Measurements from ENCODE around the gene CASP10. TPM values are rescaled to one million over a fixed set of nuclear protein-coding genes. Genes with fewer than 3 reads are reported as not detected.

The CASP10 gene
- total and polyA plus RNA-seq, 9 of the 15 experiments (the other 6 are each of a cell fraction or from before 2014, with no cell fraction given) = 7.1 to 20.4 (median 10.8) TPM

DNA sequence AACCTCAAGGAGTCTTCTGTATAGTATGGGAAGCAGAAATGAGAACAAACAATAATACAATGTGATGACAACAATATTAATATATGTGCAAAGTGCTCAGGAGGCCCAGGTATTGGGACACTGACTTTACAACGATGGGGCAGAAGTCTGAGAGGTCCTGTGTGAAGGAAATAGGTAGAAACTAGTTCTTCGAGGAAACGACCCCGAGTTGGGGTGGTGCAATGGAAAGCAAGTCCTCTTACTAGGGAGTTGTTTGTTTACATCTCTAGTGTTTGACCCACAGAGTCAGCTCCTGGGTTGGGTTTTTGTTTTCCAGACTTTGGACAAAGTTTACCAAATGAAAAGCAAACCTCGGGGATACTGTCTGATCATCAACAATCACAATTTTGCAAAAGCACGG is 93.6 kb downstream of the CASP10 start:
- no peak for TF ChIP-seq HCFC1 (IDR thresholded peaks at IDR 0.05; ENCODE audit: low read depth, low read length)
- no peak for TF ChIP-seq ZNF165 (CRISPR knock-in tag; IDR thresholded peaks at IDR 0.05; ENCODE audit: borderline replicate concordance)
- no peak for TF ChIP-seq GTF2E2 (tag; IDR thresholded peaks at IDR 0.05)
- no peak for TF ChIP-seq ZFP30 (CRISPR knock-in tag; IDR thresholded peaks at IDR 0.05; ENCODE audit: borderline replicate concordance)
- TF ChIP-seq ZNF316 (IDR thresholded peaks at IDR 0.05) = no peak
- TF ChIP-seq ZNF384 (IDR thresholded peaks at IDR 0.05; ENCODE audit: low read depth, low read length) = no peak
- TF ChIP-seq TEAD2 (tag; IDR thresholded peaks at IDR 0.05) = no peak
- TF ChIP-seq ZNF174 (CRISPR knock-in tag; IDR thresholded peaks at IDR 0.05) = no peak
- TF ChIP-seq GABPA (tag; conservative IDR thresholded peaks at IDR 0.05; ENCODE audit: low read depth) = no peak
- no peak for TF ChIP-seq FOXJ3 (CRISPR knock-in tag; IDR thresholded peaks at IDR 0.05)
- TF ChIP-seq, protein P1, sequence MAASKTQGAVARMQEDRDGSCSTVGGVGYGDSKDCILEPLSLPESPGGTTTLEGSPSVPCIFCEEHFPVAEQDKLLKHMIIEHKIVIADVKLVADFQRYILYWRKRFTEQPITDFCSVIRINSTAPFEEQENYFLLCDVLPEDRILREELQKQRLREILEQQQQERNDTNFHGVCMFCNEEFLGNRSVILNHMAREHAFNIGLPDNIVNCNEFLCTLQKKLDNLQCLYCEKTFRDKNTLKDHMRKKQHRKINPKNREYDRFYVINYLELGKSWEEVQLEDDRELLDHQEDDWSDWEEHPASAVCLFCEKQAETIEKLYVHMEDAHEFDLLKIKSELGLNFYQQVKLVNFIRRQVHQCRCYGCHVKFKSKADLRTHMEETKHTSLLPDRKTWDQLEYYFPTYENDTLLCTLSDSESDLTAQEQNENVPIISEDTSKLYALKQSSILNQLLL (CRISPR knock-in tag; IDR thresholded peaks at IDR 0.05; ENCODE audit: borderline replicate concordance) = no peak
- no peak for TF ChIP-seq KLF10 (CRISPR knock-in tag; IDR thresholded peaks at IDR 0.05)
- ATAC-seq (no peak), DNase-seq (ENCODE audit: extremely low read depth in 1 of 4, low spot score in 3 of 4) (no peak), FAIRE-seq (no peak)
- peaks cover 67% of the 10 kb centered on the region; the same call in 2 of the 3 replicates for H3K36me3 ChIP-seq (ENCODE audit: control insufficient read depth, insufficient read depth, low read length)
- no peak overlapping the region for H3K4me3 ChIP-seq
- in situ Hi-C loops (cut with MboI) (no loop called here), intact Hi-C loops (cut with micrococcal nuclease) (no loop called here)
- BruUV-seq (replicated peaks) = no TSS peak
- no peaks in the 10 kb centered on the region for H4K20me1 ChIP-seq (replicated peaks; ENCODE audit: control insufficient read depth, insufficient read depth, low read length)
- no peaks in the 10 kb centered on the region for H3K9me1 ChIP-seq (ENCODE audit: control insufficient read depth, insufficient read depth, low read length)
- WGBS (ENCODE audit: insufficient coverage, low coverage, missing lambda C conversion rate) = 86% methylated on average over 5 of the region's 6 CpGs
- H3K4me2 ChIP-seq (ENCODE audit: insufficient read depth, low read length) = no peak overlapping the region
- no peak overlapping the region for H2AFZ ChIP-seq (ENCODE audit: low read depth, low read length)
- no peaks in the 10 kb centered on the region for H3K27me3 ChIP-seq (ENCODE audit: control insufficient read depth in 2 of 2, insufficient read depth in 2 of 2, low read length in 2 of 2)
- no peaks in the 10 kb centered on the region; a peak in 1 of 5 replicates for H3K4me1 ChIP-seq (replicated peaks in 1 of 2; ENCODE audit: control insufficient read depth in 2 of 2, insufficient read depth in 2 of 2, low read length in 2 of 2)
- no peaks in the 10 kb centered on the region for H3K9me3 ChIP-seq (replicated peaks; ENCODE audit: control insufficient read depth, insufficient read depth, low read depth, low read length)
- H3K79me2 ChIP-seq (ENCODE audit: control insufficient read depth, insufficient read depth, low read length) = no peaks in the 10 kb centered on the region
- no peak overlapping the region for H3K9ac ChIP-seq (ENCODE audit: insufficient read depth in 1 of 2, low read depth in 2 of 2, low read length in 2 of 2)
- ChIA-PET POLR2A (interaction anchor here (0.6 kb wide), 1 partner anchor 21 kb away, joined by 3 read pairs; no protein-coding TSS in a partner anchor), CTCF (ENCODE audit: low intra/inter-chr PET ratio) (no interaction called here)
- H3K27ac ChIP-seq (ENCODE audit: extremely low read depth, low read depth, low read length) = no peak overlapping the region

Small RNA genes lying within 50 kb of the gene (small RNA-seq; reads per million reads assigned to genes)
- gene AC007283.2 (not detected), gene MTND4LP13 (not detected), gene RNU7-45P (not detected)

Other genes with a start within 250 kb of the CASP10 start
- 15.4 and 16.6 TPM in 2 replicates for gene ORC2, start 219.5 kb upstream of the CASP10 start, total RNA-seq (2014; rRNA removed)
- gene ORC2, start 219.5 kb upstream of the CASP10 start, total RNA-seq (2014; rRNA removed; fragmentation: Illumina TruSeq; extraction: Trizol) = 36.2 and 41.0 TPM in 2 replicates
- 28.1 and 30.9 TPM in 2 replicates for gene ORC2, start 219.5 kb upstream of the CASP10 start, total RNA-seq (2015; rRNA removed; fragmentation: Illumina TruSeq; extraction: Trizol)
- 41.1 and 42.3 TPM in 2 replicates for gene ORC2, start 219.5 kb upstream of the CASP10 start, total RNA-seq (2021)
- gene ORC2, start 219.5 kb upstream of the CASP10 start, polyA plus RNA-seq (2011; rRNA removed) = 14.9 and 19.0 TPM in 2 replicates
- gene ORC2, start 219.5 kb upstream of the CASP10 start, polyA plus RNA-seq (2014; fragmentation: Illumina TruSeq; extraction: Trizol) = 24.2 and 25.8 TPM in 2 replicates
- gene ORC2, start 219.5 kb upstream of the CASP10 start, polyA plus RNA-seq (2014; fragmentation: Nextera tagmentation; extraction: Ambion mirVana) = 1 to 10 TPM; 5.6 to 9.7 TPM
- gene ORC2, start 219.5 kb upstream of the CASP10 start, polyA plus RNA-seq (2014; rRNA removed) = 17.9 and 18.4 TPM in 2 replicates
- 5.4 TPM in 2 replicates for gene HYCC2, start 111.5 kb upstream of the CASP10 start, total RNA-seq (2014; rRNA removed)
- gene HYCC2, start 111.5 kb upstream of the CASP10 start, total RNA-seq (2014; rRNA removed; fragmentation: Illumina TruSeq; extraction: Trizol) = 15.6 and 16.9 TPM in 2 replicates
- gene HYCC2, start 111.5 kb upstream of the CASP10 start, total RNA-seq (2015; rRNA removed; fragmentation: Illumina TruSeq; extraction: Trizol) = 11.1 and 12.8 TPM in 2 replicates
- 18.9 and 20.0 TPM in 2 replicates for gene HYCC2, start 111.5 kb upstream of the CASP10 start, total RNA-seq (2021)
- gene HYCC2, start 111.5 kb upstream of the CASP10 start, polyA plus RNA-seq (2011; rRNA removed) = 12.2 and 14.9 TPM in 2 replicates
- gene HYCC2, start 111.5 kb upstream of the CASP10 start, polyA plus RNA-seq (2014; fragmentation: Illumina TruSeq; extraction: Trizol) = 6.3 and 8.5 TPM in 2 replicates
- 1 to 10 TPM; 7.5 to 9.8 TPM for gene HYCC2, start 111.5 kb upstream of the CASP10 start, polyA plus RNA-seq (2014; fragmentation: Nextera tagmentation; extraction: Ambion mirVana)
- 5.2 and 5.5 TPM in 2 replicates for gene HYCC2, start 111.5 kb upstream of the CASP10 start, polyA plus RNA-seq (2014; rRNA removed)
- gene NDUFB3, start 111.1 kb upstream of the CASP10 start, total RNA-seq (2014; rRNA removed) = 116 and 156 TPM in 2 replicates
- gene NDUFB3, start 111.1 kb upstream of the CASP10 start, total RNA-seq (2014; rRNA removed; fragmentation: Illumina TruSeq; extraction: Trizol) = 202 and 209 TPM in 2 replicates
- 138 and 152 TPM in 2 replicates for gene NDUFB3, start 111.1 kb upstream of the CASP10 start, total RNA-seq (2015; rRNA removed; fragmentation: Illumina TruSeq; extraction: Trizol)
- gene NDUFB3, start 111.1 kb upstream of the CASP10 start, total RNA-seq (2021) = 127 and 142 TPM in 2 replicates
- gene NDUFB3, start 111.1 kb upstream of the CASP10 start, polyA plus RNA-seq (2011; rRNA removed) = 121 and 152 TPM in 2 replicates
- 126 and 130 TPM in 2 replicates for gene NDUFB3, start 111.1 kb upstream of the CASP10 start, polyA plus RNA-seq (2014; fragmentation: Illumina TruSeq; extraction: Trizol)
- 100 to 1,000 TPM; 679 to 786 TPM for gene NDUFB3, start 111.1 kb upstream of the CASP10 start, polyA plus RNA-seq (2014; fragmentation: Nextera tagmentation; extraction: Ambion mirVana)
- gene NDUFB3, start 111.1 kb upstream of the CASP10 start, polyA plus RNA-seq (2014; rRNA removed) = 230 and 235 TPM in 2 replicates
- gene CFLAR, start 67.0 kb upstream of the CASP10 start, total RNA-seq (2014; rRNA removed) = 46.0 and 48.6 TPM in 2 replicates
- gene CFLAR, start 67.0 kb upstream of the CASP10 start, total RNA-seq (2014; rRNA removed; fragmentation: Illumina TruSeq; extraction: Trizol) = 73.6 and 95.3 TPM in 2 replicates
- 32.9 and 39.4 TPM in 2 replicates for gene CFLAR, start 67.0 kb upstream of the CASP10 start, total RNA-seq (2015; rRNA removed; fragmentation: Illumina TruSeq; extraction: Trizol)
- gene CFLAR, start 67.0 kb upstream of the CASP10 start, total RNA-seq (2021) = 66.4 and 78.4 TPM in 2 replicates
- gene CFLAR, start 67.0 kb upstream of the CASP10 start, polyA plus RNA-seq (2011; rRNA removed) = 55.5 and 102 TPM in 2 replicates
- gene CFLAR, start 67.0 kb upstream of the CASP10 start, polyA plus RNA-seq (2014; fragmentation: Illumina TruSeq; extraction: Trizol) = 54.0 and 55.1 TPM in 2 replicates
- gene CFLAR, start 67.0 kb upstream of the CASP10 start, polyA plus RNA-seq (2014; fragmentation: Nextera tagmentation; extraction: Ambion mirVana) = 10 to 100 TPM; 27.5 to 30.3 TPM
- 45.6 and 55.9 TPM in 2 replicates for gene CFLAR, start 67.0 kb upstream of the CASP10 start, polyA plus RNA-seq (2014; rRNA removed)
- gene CASP8, start 77.4 kb downstream of the CASP10 start, total RNA-seq (2014; rRNA removed) = 20.9 and 23.2 TPM in 2 replicates
- 27.7 and 32.8 TPM in 2 replicates for gene CASP8, start 77.4 kb downstream of the CASP10 start, total RNA-seq (2014; rRNA removed; fragmentation: Illumina TruSeq; extraction: Trizol)
- 27.7 and 31.4 TPM in 2 replicates for gene CASP8, start 77.4 kb downstream of the CASP10 start, total RNA-seq (2015; rRNA removed; fragmentation: Illumina TruSeq; extraction: Trizol)
- gene CASP8, start 77.4 kb downstream of the CASP10 start, total RNA-seq (2021) = 17.9 and 21.6 TPM in 2 replicates
- gene CASP8, start 77.4 kb downstream of the CASP10 start, polyA plus RNA-seq (2011; rRNA removed) = 15.1 and 16.6 TPM in 2 replicates
- 20.7 and 24.8 TPM in 2 replicates for gene CASP8, start 77.4 kb downstream of the CASP10 start, polyA plus RNA-seq (2014; fragmentation: Illumina TruSeq; extraction: Trizol)
- 10 to 100 TPM; 10.2 to 19.3 TPM for gene CASP8, start 77.4 kb downstream of the CASP10 start, polyA plus RNA-seq (2014; fragmentation: Nextera tagmentation; extraction: Ambion mirVana)
- 15.5 and 19.4 TPM in 2 replicates for gene CASP8, start 77.4 kb downstream of the CASP10 start, polyA plus RNA-seq (2014; rRNA removed)
- 0.20 and 0.68 TPM in 2 replicates for gene FLACC1, start 174.2 kb downstream of the CASP10 start, total RNA-seq (2014; rRNA removed)
- 0.22 and 0.61 TPM in 2 replicates for gene FLACC1, start 174.2 kb downstream of the CASP10 start, total RNA-seq (2014; rRNA removed; fragmentation: Illumina TruSeq; extraction: Trizol)
- 0.07 and 0.53 TPM in 2 replicates for gene FLACC1, start 174.2 kb downstream of the CASP10 start, total RNA-seq (2015; rRNA removed; fragmentation: Illumina TruSeq; extraction: Trizol)
- gene FLACC1, start 174.2 kb downstream of the CASP10 start, total RNA-seq (2021) = 0.20 and 0.35 TPM in 2 replicates
- gene FLACC1, start 174.2 kb downstream of the CASP10 start, polyA plus RNA-seq (2011; rRNA removed) = 0.41 TPM in 1 of 2 replicates, not detected in the other
- gene FLACC1, start 174.2 kb downstream of the CASP10 start, polyA plus RNA-seq (2014; fragmentation: Illumina TruSeq; extraction: Trizol) = 0.26 and 0.27 TPM in 2 replicates
- gene FLACC1, start 174.2 kb downstream of the CASP10 start, polyA plus RNA-seq (2014; fragmentation: Nextera tagmentation; extraction: Ambion mirVana) = under 1 TPM in 1 of 2 experiments, not detected in 1; 0.10 TPM
- gene FLACC1, start 174.2 kb downstream of the CASP10 start, polyA plus RNA-seq (2014; rRNA removed) = 0.09 and 0.20 TPM in 2 replicates

Measured in K562 (cell line).